D721Med (cell line): ENCODE measurements around the gene SH3TC2.

ENCODE experiments used
- DNase-seq: peaks from one replicate; pipeline ENCODE4 v3.0.0; 2011; ENCODE audit warnings: low spot score; ENCODE audit not compliant: insufficient read length
- FAIRE-seq: peaks from 2 replicates; lab custom pipeline; 2011; peaks lifted over from hg19 to GRCh38; lab: Jason Lieb, UNC
- TF ChIP-seq, protein P1 (sequence below): IDR thresholded peaks from 2 replicates; pipeline ENCODE4 v1.5.1; 2012; ENCODE audit warnings: mild to moderate bottlenecking, control low read depth; ENCODE audit not compliant: insufficient read depth; ENCODE audit errors: missing control alignments

SH3TC2 gene

DNA sequence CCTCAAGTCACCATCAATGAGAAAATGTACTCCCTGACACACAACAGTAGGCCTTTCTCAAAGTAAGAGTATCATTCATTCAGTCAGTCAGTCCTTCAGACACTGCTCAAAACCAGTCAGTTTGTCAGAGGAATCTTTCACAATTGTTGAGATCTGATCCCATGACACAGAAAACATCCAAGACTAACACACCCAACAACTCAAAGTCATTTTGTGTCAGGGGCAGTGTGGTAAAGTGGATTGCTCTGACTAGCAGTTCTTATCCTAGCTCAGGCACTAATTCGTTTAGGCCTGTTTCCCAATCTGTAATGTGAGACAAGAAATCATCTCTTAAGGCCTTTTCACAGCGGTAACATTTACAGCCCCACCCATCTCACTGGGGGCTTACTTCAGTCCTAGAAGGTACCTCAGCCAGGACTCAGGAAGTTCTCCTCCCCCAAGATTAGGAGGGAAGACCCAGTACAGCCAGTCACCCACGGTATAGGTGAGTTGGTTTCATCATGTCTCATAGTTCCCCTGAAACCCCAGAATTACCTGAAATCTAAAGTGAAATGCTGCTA lies 31.9 kb downstream of the SH3TC2 start:
- FAIRE-seq: no peak
- DNase-seq: no peak
- TF ChIP-seq, protein P1, sequence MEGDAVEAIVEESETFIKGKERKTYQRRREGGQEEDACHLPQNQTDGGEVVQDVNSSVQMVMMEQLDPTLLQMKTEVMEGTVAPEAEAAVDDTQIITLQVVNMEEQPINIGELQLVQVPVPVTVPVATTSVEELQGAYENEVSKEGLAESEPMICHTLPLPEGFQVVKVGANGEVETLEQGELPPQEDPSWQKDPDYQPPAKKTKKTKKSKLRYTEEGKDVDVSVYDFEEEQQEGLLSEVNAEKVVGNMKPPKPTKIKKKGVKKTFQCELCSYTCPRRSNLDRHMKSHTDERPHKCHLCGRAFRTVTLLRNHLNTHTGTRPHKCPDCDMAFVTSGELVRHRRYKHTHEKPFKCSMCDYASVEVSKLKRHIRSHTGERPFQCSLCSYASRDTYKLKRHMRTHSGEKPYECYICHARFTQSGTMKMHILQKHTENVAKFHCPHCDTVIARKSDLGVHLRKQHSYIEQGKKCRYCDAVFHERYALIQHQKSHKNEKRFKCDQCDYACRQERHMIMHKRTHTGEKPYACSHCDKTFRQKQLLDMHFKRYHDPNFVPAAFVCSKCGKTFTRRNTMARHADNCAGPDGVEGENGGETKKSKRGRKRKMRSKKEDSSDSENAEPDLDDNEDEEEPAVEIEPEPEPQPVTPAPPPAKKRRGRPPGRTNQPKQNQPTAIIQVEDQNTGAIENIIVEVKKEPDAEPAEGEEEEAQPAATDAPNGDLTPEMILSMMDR: no peak

DNA sequence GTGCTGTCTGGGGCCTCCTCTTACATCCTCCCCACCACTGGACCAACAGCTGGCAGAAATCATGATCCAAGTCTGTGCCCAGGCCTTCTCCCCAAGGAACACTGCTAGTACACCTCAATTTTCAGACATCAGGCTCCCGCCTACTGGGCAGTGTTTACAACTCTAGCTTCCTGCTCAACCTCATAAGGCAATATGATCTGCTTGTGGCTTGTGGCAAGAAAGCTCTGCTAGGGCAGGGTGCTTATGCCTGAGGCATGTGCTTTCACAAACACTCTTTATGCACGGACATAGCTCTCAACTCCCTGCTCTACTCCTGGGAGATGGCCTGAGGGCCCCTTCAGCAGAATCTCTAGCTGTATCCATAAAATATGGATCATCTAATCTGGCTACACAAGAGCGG lies 32.5 kb downstream of the SH3TC2 start:
- DNase-seq (no peak), FAIRE-seq (no peak)
- TF ChIP-seq, protein P1: no peak

DNA sequence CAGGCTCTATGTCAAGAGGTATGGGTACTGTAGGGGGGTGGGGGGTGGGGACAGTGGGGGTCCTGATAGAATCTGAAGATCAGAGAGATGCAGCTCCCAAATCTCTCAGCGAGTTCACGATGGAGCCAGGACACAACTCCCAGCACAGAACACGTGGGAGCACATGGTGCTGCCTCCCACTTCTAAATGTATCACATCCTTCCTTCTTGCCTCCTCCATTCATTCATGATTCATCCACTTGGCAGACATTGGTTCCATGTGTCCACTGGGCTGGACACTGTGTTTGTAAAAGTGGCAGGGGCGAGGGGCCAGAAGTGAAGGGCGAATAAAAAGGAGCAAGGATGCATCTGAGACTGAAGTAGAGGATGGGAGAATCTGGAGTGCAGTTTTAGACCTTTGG lies 33.9 kb downstream of the SH3TC2 start:
- TF ChIP-seq, protein P1: no peak
- DNase-seq (no peak), FAIRE-seq (no peak)

DNA sequence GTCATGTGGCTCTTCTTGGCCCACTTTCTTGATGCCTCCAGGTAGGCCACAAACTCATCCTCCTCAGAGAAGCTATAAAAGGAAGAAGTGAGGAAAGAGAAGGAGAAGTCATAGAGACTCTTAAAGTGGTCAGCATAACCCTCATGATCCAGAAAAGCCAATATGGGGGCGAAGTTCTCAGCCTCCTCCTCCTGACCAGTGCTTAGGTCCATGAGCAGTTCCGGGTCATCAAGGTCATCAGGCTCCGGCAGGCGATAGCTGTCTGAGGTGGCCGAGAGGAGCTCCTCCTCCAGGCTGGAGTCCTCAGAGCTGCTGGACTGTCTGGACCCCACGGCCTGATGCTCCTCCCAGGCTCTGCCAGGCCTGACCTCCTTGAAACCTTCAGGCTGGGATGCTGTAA lies 34.7 kb downstream of the SH3TC2 start:
- DNase-seq (no peak), FAIRE-seq (no peak)
- TF ChIP-seq, protein P1: no peak

DNA sequence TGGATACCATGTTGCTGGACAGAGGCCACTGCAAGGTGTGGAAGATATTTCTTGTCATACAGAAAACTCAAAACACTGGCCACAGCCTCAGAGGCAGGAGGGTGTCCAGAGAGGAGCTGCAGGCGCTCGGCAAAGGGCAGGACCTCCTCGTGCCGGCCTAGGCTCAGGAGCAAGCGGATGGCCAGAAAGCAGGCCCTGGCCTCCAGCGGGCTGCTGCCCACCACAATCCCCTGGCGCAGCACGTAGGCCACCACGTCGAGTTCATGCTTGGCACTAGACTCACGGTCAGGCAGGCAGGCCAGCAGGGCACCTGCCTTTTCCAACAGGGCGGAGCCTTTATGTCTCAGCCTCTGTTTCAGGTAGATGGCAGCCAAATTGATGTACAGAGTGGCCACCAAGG lies 35.2 kb downstream of the SH3TC2 start:
- DNase-seq: no peak
- FAIRE-seq: no peak
- TF ChIP-seq, protein P1: no peak

DNA sequence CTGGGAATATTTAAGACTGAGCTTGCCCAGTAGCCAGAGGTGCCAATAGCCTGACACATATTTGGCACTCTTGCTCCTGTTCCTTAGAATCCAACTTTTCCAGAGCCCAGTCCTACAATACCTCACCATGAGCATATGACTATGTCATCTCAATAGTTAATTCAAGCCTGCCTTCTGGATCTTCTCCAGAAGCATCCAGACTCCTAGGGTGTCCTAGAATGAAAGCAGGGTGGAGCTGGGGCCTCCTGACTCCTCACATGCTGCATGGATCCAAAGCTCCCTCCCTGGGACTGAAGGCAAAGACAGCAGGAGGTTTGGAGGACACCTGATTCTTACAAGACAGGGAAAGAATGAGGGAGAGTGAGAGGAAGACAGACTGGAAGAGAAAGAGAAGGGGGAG lies 37.9 kb downstream of the SH3TC2 start:
- DNase-seq: no peak
- TF ChIP-seq, protein P1: no peak
- FAIRE-seq: no peak

DNA sequence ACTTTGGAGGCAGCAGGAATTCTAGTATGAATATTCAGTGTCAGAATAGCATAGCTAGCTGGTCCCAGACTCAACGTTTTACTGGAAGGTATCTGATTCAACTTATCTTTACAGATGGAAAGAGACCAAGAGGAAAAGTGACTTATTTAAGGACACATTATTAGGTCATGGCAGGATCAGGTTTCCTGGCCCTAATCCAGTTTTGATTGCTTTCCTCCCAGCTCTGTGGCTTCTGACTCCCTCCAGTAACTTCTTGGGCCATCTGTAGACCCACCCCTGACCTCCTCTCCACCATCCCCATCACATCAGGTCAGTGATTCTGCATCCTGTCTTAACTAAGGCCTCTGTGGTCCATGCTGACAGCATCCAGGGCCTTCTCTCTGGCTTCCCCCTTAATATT lies 38.4 kb downstream of the SH3TC2 start:
- DNase-seq: no peak
- FAIRE-seq: no peak

More for the DNA sequence above, 38.4 kb downstream of the SH3TC2 start:
- TF ChIP-seq, protein P1: no peak
